Measurements from ENCODE around the gene PYDC1.

DNA sequence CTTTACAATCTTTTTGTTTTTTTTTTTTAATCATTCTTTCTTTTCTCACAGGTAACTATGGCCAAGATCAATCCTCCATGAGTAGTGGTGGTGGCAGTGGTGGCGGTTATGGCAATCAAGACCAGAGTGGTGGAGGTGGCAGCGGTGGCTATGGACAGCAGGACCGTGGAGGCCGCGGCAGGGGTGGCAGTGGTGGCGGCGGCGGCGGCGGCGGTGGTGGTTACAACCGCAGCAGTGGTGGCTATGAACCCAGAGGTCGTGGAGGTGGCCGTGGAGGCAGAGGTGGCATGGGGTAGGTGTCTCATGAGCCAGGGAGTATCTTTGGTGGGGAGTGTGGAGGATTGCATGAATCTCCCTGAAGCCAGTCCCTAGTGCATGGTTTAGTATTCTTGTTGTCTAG, 32.0 kb downstream of the PYDC1 start:
- TF ChIP-seq, protein P1, sequence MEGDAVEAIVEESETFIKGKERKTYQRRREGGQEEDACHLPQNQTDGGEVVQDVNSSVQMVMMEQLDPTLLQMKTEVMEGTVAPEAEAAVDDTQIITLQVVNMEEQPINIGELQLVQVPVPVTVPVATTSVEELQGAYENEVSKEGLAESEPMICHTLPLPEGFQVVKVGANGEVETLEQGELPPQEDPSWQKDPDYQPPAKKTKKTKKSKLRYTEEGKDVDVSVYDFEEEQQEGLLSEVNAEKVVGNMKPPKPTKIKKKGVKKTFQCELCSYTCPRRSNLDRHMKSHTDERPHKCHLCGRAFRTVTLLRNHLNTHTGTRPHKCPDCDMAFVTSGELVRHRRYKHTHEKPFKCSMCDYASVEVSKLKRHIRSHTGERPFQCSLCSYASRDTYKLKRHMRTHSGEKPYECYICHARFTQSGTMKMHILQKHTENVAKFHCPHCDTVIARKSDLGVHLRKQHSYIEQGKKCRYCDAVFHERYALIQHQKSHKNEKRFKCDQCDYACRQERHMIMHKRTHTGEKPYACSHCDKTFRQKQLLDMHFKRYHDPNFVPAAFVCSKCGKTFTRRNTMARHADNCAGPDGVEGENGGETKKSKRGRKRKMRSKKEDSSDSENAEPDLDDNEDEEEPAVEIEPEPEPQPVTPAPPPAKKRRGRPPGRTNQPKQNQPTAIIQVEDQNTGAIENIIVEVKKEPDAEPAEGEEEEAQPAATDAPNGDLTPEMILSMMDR (IDR thresholded peaks at IDR 0.05), result no peak
- TF ChIP-seq POLR2A (IDR thresholded peaks at IDR 0.05), result no peak
